Stimulated activated CD8-positive, alpha-beta memory T cell treated with anti-CD3 and anti-CD28 coated beads, Interleukin-15, amount 100 ng/mL, for 4 hours (primary cell): ENCODE results near the gene PIK3R1.
"Not testable (repeated sequence)": the region's sequence is repeated elsewhere in the genome, so short reads cannot be mapped to it uniquely, and the experiment has no call there.

Experiments used
- DNase-seq, 2 donors: peaks; one replicate each; pipeline ENCODE4 v3.0.0-alpha.2; 2020; ENCODE audit warnings: low read depth in 2 of 2

Gene PIK3R1

GRCh38 chr5:68193481-68194036, 22.0 kb upstream of the PIK3R1 start:
- no peak for DNase-seq

GRCh38 chr5:68194386-68194785, 21.2 kb upstream of the PIK3R1 start:
- DNase-seq: no peak

GRCh38 chr5:68195137-68195536, 20.4 kb upstream of the PIK3R1 start:
- DNase-seq: no peak

GRCh38 chr5:68196876-68197275, 18.7 kb upstream of the PIK3R1 start:
- no peak for DNase-seq

GRCh38 chr5:68200288-68200687, 15.3 kb upstream of the PIK3R1 start:
- no peak for DNase-seq

- not testable (repeated sequence) for DNase-seq
Measured at GRCh38 chr5:68210654-68211053, 4.9 kb upstream of the PIK3R1 start.

GRCh38 chr5:68214482-68215207, 911 bp upstream of the PIK3R1 start:
- no peak for DNase-seq

- peak in 1 of 2 donors; percentile 54 for DNase-seq
Measured at GRCh38 chr5:68215898-68216244, 315 bp downstream of the PIK3R1 start.

- DNase-seq: peak in 1 of 2 donors; percentile 27
Measured at GRCh38 chr5:68216245-68217046, 890 bp downstream of the PIK3R1 start.

GRCh38 chr5:68217047-68217355, 1.4 kb downstream of the PIK3R1 start:
- no peak for DNase-seq

- DNase-seq: no peak
Measured at GRCh38 chr5:68217528-68217927, 2.0 kb downstream of the PIK3R1 start.

GRCh38 chr5:68219161-68219816, 3.7 kb downstream of the PIK3R1 start:
- DNase-seq: no peak

GRCh38 chr5:68220260-68220659, 4.7 kb downstream of the PIK3R1 start:
- DNase-seq: no peak

- DNase-seq: no peak
Measured at GRCh38 chr5:68220914-68221313, 5.4 kb downstream of the PIK3R1 start.

- no peak for DNase-seq
Measured at GRCh38 chr5:68221488-68221887, 5.9 kb downstream of the PIK3R1 start.

GRCh38 chr5:68222310-68222709, 6.8 kb downstream of the PIK3R1 start:
- no peak for DNase-seq

GRCh38 chr5:68222824-68223354, 7.3 kb downstream of the PIK3R1 start:
- DNase-seq: no peak

GRCh38 chr5:68223904-68224303, 8.3 kb downstream of the PIK3R1 start:
- DNase-seq: no peak

GRCh38 chr5:68224509-68225187, 9.1 kb downstream of the PIK3R1 start:
- DNase-seq: no peak

- no peak for DNase-seq
Measured at GRCh38 chr5:68225188-68225910, 9.8 kb downstream of the PIK3R1 start.

GRCh38 chr5:68225911-68226545, 10.5 kb downstream of the PIK3R1 start:
- DNase-seq: no peak
